Inflammatory macrophage (primary cell): ENCODE data around the gene POLDIP2.

Experiments used
- DNase-seq, 2 donors: peaks; one replicate each; pipeline ENCODE4 v3.0.0-alpha.2; 2020 to 2022
- total RNA-seq, 18 experiments: gene quantifications; one replicate each; lab custom pipeline; 2026; ENCODE audit warnings: mixed read lengths in 6 of 18, inconsistent platforms in 2 of 18; lab: John Stamatoyannopoulos, UW

The POLDIP2 gene
- 33.0 to 81.3 (median 58.4) reads per million in 18 experiments for total RNA-seq

GRCh38 chr17:28357061-28357900 is at the start of gene POLDIP2:
Gene POLDIP2, minus strand, starts transcription at chr17:28357527. Its CDS starts 79 bp downstream, at chr17:28357448.
- DNase-seq, result peak; percentile 96 to 97

GRCh38 chr17:28406473-28406814 is 49.1 kb upstream of the POLDIP2 start:
- DNase-seq, result no peak

GRCh38 chr17:28405632-28406472 is 48.5 kb upstream of the POLDIP2 start, which contains the start of gene SLC46A1:
Gene SLC46A1, minus strand, starts transcription at chr17:28406212. Its CDS starts 98 bp downstream, at chr17:28406114.
- peak in 1 of 2 donors; percentile 14 for DNase-seq

GRCh38 chr17:28404812-28405570 is 47.7 kb upstream of the POLDIP2 start:
- DNase-seq, result no peak

GRCh38 chr17:28404461-28404811 is 47.1 kb upstream of the POLDIP2 start:
- DNase-seq, result no peak

- DNase-seq, result peak in 1 of 2 donors; percentile 43
These were observed 46.7 kb upstream of the POLDIP2 start for GRCh38 chr17:28404007-28404406.

GRCh38 chr17:28402844-28403243 is 45.5 kb upstream of the POLDIP2 start:
- DNase-seq, result no peak

- DNase-seq, result no peak
These were observed 44.9 kb upstream of the POLDIP2 start for GRCh38 chr17:28402224-28402630.

- no peak for DNase-seq
These were observed 42.5 kb upstream of the POLDIP2 start for GRCh38 chr17:28399808-28400207.

- peak; percentile 6 to 7 for DNase-seq
These were observed 41.1 kb upstream of the POLDIP2 start for GRCh38 chr17:28398280-28398981.

GRCh38 chr17:28397687-28398279 is 40.5 kb upstream of the POLDIP2 start:
- DNase-seq, result no peak

- DNase-seq, result no peak
These were observed 39.9 kb upstream of the POLDIP2 start for GRCh38 chr17:28397275-28397674.

GRCh38 chr17:28396635-28397239 is 39.4 kb upstream of the POLDIP2 start:
- no peak for DNase-seq

GRCh38 chr17:28395968-28396367 is 38.6 kb upstream of the POLDIP2 start:
- no peak for DNase-seq

- no peak for DNase-seq
These were observed 38.1 kb upstream of the POLDIP2 start for GRCh38 chr17:28395426-28395825.

GRCh38 chr17:28394337-28395116 is 37.2 kb upstream of the POLDIP2 start:
- DNase-seq, result no peak

- DNase-seq, result no peak
These were observed 35.2 kb upstream of the POLDIP2 start for GRCh38 chr17:28392491-28392890.

- no peak for DNase-seq
These were observed 34.1 kb upstream of the POLDIP2 start for GRCh38 chr17:28391401-28391800.

GRCh38 chr17:28390984-28391383 is 33.7 kb upstream of the POLDIP2 start:
- DNase-seq, result no peak

GRCh38 chr17:28390563-28390962 is 33.2 kb upstream of the POLDIP2 start:
- no peak for DNase-seq
